ENCODE data around the gene SLC26A11.

DNA sequence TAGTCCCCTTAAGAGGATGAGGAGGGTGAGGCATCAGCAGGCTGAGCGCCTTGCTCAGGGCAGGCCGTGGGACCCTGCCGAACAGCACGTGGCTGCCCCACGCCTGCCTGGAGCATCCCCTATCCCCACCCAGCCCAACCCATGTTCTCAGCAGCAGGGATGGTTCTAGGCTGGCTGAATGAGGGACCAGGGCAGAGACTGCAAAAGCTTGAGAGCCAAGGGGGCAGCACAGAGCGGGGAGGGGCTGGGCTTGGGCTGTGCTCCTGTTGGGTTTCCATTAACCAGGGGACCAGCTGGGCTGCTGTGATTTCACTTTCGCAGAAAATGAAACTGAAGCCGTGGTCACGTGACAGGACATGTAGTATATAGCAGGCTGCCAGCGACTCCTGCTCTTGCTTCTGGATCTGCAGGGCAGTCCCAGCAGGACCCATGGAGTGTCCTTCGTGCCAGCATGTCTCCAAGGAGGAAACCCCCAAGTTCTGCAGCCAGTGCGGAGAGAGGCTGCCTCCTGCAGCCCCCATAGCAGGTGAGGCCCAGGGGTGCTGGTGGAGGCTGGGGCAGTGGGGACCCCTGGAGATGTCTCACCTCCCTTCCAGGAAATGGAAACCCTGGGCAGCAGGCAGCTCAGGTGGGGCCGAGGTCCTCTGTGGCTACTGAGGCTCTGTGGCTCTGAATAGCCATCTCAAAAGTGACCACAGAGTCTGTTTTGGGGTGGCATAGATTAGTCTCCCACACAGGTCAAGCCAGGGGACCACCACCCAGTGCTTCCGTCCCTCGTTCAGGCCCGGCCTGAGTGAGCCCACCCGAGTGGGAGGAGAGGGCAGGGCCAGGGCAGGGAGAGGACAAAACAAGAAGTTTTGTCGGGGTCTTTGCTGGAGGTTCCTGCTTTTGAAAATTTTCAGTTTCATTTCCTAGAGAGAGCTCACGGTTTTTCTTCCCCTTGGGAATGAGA, 43.3 kb downstream of the SLC26A11 start:
- TF ChIP-seq, protein P1, sequence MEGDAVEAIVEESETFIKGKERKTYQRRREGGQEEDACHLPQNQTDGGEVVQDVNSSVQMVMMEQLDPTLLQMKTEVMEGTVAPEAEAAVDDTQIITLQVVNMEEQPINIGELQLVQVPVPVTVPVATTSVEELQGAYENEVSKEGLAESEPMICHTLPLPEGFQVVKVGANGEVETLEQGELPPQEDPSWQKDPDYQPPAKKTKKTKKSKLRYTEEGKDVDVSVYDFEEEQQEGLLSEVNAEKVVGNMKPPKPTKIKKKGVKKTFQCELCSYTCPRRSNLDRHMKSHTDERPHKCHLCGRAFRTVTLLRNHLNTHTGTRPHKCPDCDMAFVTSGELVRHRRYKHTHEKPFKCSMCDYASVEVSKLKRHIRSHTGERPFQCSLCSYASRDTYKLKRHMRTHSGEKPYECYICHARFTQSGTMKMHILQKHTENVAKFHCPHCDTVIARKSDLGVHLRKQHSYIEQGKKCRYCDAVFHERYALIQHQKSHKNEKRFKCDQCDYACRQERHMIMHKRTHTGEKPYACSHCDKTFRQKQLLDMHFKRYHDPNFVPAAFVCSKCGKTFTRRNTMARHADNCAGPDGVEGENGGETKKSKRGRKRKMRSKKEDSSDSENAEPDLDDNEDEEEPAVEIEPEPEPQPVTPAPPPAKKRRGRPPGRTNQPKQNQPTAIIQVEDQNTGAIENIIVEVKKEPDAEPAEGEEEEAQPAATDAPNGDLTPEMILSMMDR (conservative IDR thresholded peaks at IDR 0.05): no peak
- no peak for TF ChIP-seq ZFX (IDR thresholded peaks at IDR 0.05)
